AG08396 (cell line): ENCODE measurements around the gene LRP1B.

ENCODE experiments used
- DNase-seq: peaks from one replicate; pipeline ENCODE4 v3.0.0; 2012; ENCODE audit warnings: low spot score, mixed read lengths

Gene LRP1B

GRCh38 chr2:141586985-141587384 lies 543.8 kb downstream of the LRP1B start:
- DNase-seq, result no peak

GRCh38 chr2:141582213-141582612 lies 548.6 kb downstream of the LRP1B start:
- DNase-seq, result no peak

GRCh38 chr2:141579071-141579470 lies 551.7 kb downstream of the LRP1B start:
- DNase-seq, result no peak

- DNase-seq, result no peak
Measured at GRCh38 chr2:141570474-141571131, 560.2 kb downstream of the LRP1B start.

GRCh38 chr2:141569941-141570340 lies 560.9 kb downstream of the LRP1B start:
- no peak for DNase-seq

- DNase-seq, result no peak
Measured at GRCh38 chr2:141565597-141565996, 565.2 kb downstream of the LRP1B start.

GRCh38 chr2:141560723-141561122 lies 570.1 kb downstream of the LRP1B start:
- DNase-seq, result no peak

GRCh38 chr2:141557329-141558095 lies 573.3 kb downstream of the LRP1B start:
- DNase-seq, result no peak

- DNase-seq, result no peak
Measured at GRCh38 chr2:141555876-141556470, 574.8 kb downstream of the LRP1B start.

GRCh38 chr2:141554810-141555209 lies 576.0 kb downstream of the LRP1B start:
- DNase-seq, result no peak

GRCh38 chr2:141534666-141535362 lies 596.0 kb downstream of the LRP1B start:
- DNase-seq, result no peak

- DNase-seq, result no peak
Measured at GRCh38 chr2:141529659-141530058, 601.2 kb downstream of the LRP1B start.

GRCh38 chr2:141528990-141529389 lies 601.8 kb downstream of the LRP1B start:
- no peak for DNase-seq

- DNase-seq, result no peak
Measured at GRCh38 chr2:141526760-141527159, 604.1 kb downstream of the LRP1B start.

- DNase-seq, result no peak
Measured at GRCh38 chr2:141524777-141525176, 606.0 kb downstream of the LRP1B start.

- DNase-seq, result no peak
Measured at GRCh38 chr2:141523199-141523598, 607.6 kb downstream of the LRP1B start.

GRCh38 chr2:141522702-141523101 lies 608.1 kb downstream of the LRP1B start:
- no peak for DNase-seq

- no peak for DNase-seq
Measured at GRCh38 chr2:141522048-141522447, 608.8 kb downstream of the LRP1B start.

- no peak for DNase-seq
Measured at GRCh38 chr2:141519906-141520305, 610.9 kb downstream of the LRP1B start.

GRCh38 chr2:141517852-141518421 lies 612.9 kb downstream of the LRP1B start:
- DNase-seq, result no peak

GRCh38 chr2:141517180-141517851 lies 613.5 kb downstream of the LRP1B start:
- DNase-seq, result no peak

- DNase-seq, result no peak
Measured at GRCh38 chr2:141515931-141516330, 614.9 kb downstream of the LRP1B start.
